HK-2 (cell line): ENCODE measurements around the gene ARHGAP4.
A peak's percentile ranks its signal among the peaks of the same experiment; 100 is the strongest.

Experiments
- DNase-seq: peaks from one replicate; pipeline ENCODE4 v3.0.0-alpha.2; 2018; ENCODE audit not compliant: unreplicated experiment

The ARHGAP4 gene

DNA sequence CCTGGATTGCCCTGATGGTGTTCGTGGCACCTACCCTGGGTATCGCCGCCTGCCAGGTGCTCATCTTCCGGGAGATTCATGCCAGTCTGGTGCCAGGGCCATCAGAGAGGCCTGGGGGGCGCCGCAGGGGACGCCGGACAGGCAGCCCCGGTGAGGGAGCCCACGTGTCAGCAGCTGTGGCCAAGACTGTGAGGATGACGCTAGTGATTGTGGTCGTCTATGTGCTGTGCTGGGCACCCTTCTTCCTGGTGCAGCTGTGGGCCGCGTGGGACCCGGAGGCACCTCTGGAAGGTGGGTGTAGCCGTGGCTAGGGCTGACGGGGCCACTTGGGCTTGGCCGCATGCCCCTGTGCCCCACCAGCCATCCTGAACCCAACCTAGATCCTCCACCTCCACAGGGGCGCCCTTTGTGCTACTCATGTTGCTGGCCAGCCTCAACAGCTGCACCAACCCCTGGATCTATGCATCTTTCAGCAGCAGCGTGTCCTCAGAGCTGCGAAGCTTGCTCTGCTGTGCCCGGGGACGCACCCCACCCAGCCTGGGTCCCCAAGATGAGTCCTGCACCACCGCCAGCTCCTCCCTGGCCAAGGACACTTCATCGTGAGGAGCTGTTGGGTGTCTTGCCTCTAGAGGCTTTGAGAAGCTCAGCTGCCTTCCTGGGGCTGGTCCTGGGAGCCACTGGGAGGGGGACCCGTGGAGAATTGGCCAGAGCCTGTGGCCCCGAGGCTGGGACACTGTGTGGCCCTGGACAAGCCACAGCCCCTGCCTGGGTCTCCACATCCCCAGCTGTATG is 19.7 kb downstream of the ARHGAP4 start:
- DNase-seq = no peak

DNA sequence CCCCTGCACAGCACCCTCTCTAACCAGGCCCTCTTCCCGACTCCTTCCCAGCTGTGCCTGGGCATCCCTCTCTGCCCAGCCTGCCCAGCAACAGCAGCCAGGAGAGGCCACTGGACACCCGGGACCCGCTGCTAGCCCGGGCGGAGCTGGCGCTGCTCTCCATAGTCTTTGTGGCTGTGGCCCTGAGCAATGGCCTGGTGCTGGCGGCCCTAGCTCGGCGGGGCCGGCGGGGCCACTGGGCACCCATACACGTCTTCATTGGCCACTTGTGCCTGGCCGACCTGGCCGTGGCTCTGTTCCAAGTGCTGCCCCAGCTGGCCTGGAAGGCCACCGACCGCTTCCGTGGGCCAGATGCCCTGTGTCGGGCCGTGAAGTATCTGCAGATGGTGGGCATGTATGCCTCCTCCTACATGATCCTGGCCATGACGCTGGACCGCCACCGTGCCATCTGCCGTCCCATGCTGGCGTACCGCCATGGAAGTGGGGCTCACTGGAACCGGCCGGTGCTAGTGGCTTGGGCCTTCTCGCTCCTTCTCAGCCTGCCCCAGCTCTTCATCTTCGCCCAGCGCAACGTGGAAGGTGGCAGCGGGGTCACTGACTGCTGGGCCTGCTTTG is 20.5 kb downstream of the ARHGAP4 start:
- no peak for DNase-seq

DNA sequence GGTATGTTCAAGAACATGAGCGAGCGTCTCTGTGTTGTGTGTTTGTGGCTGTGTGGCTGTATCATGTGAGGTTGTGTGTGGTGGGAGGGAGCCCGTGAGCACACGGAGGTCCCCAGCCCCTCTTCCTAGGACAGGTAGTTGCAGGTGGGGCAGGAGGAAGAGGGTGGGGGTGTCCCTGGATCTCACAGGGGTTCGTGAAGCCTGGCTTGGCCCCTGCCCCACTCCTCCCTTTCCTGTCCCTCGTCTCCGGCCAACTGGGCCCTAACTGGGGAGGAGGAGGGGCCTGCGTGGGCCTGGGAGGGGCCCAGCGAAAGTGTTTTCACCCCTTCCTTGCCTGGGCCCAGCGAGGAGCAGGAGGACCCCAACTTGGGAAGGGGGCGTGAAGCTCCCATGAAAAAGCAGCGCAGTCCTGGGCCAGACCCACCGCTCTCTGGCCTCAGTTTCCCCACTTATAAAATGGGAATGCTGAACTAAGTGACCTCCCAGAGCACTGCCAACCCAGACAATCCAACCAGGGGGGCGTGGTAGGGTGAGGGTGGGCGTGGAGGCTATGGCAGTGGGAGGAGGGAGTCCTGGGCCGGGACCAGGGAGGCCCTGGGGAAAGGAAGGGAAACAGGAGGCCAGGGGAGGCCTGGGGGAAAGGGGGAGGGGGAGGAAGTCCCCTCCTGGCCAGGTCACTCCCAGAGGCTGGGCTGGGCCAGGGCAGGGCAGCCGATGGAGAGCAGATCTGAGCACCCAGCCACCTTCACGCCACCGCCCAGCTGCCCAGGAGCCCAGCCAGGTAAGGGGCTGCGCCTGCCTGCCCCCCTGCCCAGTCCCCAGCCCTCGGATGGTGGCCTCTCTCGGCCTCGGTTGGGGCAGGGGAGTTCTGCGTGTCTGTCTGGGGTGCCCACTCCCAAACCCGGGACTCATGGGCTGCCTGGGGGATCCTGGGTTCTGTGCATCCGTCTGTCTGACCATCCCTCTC is 21.8 kb downstream of the ARHGAP4 start, which contains the start of gene AVPR2:
TSS of gene AVPR2 (plus strand) at position 683 of the 967 bp plus-strand sequence. CDS start 473 bp downstream, outside the sequence.
- DNase-seq = peak; percentile 53

DNA sequence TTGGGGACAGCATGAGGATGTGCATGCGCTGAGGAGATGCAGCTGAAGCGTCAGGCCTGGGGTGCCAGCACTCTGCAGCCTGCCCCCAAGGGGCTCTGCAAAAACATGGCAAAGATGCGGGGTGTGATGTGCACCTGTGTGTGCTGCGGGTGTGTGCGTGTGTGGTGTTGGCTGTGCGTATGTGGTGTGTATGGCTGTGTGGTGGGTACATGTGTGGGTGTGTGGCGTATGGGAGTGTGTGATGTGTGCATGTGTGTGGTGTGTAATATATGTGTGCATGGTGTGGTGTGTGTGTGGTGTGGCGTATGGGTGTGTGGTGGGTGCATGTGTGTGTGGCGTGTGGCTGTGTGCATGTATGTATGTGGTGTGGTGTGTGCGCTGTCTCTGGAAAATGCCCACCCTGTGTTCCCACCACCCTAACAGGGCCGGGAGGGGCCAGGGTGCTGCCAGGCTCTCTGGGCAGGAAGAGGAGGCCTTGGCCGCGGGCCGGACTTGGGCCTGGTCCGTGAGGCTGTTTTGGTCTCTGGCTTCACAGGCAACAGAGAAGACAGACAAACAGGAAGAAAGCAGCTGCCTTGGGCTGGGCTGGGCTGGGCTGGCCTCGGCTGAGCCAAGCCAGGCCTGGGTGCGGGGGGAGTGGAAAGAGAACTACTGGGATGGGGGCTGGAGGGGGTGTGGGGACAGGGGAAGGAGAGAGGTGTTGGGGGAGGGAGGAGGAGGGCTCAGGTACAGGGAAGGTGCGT is 22.7 kb downstream of the ARHGAP4 start:
- DNase-seq = no peak

DNA sequence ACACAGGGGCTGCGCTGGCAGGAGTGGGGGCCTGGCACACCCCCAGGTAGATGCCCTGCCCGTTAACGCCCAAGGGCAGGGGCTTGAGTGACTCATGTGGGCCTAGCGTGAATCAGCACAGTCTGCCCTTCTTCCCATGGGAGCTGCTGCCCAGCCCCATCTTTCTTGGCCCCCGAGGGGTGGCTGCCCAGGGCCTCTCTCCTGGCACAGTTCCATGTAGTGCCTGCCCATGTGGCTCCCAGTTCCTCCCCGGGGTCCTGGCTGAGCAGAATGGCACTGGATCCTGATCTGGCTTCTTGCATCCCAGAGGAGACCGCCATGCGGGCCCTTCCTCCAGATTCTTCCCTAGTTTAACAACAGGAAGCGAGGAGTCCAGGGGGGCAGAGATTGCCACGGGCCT is 23.7 kb downstream of the ARHGAP4 start:
- no peak for DNase-seq

DNA sequence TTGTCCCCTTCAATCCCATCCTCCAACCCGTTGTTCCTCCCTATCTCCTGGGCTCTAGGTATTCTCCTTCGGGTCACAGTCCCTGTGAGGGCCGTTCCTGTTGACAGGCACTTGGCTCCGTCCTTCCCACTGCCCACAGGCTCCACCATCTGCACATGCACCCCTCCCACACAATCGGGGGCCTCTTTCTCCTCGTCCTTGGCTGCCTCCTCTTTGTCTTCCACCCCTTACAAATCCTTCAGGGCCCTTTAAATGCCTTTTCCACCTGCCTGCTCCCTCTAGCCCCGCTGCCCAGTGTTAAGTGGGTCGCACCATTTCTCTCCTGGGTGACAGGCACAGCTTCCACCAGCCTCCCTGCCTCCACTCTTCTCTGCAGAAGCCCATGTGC is 24.3 kb downstream of the ARHGAP4 start:
- no peak for DNase-seq

DNA sequence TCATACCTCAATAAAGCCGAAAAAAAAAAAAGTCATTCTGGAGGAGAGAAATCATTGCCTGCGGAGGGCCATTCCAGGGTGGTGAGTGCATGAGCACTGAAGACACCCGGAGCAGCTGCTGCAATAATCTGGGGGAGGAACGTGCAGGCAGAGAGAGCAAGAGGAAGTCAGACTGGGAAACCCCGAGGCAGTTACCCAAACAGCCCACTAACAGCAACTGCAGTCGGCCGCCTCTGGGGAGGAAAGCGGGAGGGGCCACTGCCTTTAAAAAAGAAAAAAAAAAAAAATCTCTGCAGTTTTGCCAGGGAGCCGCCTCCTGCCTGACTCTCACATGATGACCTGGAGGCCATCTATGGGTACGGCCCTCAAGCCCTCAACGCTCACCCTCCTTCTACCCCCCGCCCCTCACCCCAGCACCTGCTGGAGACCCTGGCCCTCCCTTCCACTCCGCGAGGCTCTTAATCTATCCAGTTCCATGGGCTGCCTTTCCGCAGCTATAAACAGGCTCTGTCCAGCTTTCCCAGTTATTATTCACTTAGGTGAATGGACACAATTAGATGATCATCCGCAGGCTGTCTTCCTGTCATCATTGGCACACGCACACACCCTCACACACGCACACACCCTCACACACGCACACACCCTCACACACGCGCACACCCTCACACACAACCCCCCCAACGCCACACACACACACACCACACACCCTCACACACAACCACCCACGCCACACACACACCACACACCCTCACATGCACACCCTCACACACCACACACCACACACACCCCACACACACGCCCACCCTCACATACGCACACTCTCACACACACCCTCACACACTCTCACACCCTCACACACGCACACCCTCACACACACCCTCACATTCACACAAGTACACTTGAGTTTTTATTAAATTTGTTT is 25.0 kb downstream of the ARHGAP4 start:
- DNase-seq = peak; percentile 80

DNA sequence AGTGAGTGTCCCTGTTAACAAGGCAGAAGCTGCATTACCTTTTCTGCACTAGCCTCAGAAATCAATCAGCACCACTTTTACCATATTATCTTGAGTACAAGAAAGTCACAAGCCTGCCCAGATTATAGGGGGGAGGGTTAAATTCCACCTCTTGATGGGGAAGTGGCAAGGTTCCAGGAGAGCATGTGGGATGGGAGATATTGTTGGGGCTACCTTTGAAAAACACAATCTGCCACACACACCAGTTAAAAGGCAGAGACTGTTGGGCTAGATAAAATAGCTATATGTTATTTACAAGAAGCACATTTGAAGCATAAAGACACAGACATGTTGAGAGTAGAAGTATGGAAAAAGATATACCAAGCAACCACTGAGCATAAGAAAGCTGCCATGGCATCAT is 28.2 kb downstream of the ARHGAP4 start:
- no peak for DNase-seq

DNA sequence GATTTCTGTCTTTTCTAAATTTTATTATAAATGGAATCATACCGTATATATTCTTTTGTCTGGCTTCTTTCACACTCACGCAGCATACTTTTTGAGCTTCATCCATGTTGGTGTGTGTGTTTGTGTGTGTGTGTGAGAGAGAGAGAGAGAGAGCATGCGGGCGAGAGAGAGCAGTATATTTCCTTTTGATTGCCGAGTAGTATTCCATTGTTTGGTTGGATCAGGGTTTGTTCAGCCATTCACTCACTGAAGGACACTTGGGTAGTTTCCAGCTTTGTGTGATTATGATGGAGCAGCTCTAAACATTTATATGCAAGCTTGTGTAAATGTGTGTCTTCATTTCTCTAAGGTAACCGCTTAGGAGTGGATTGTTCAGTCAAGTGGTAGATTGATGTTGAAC is 36.9 kb downstream of the ARHGAP4 start:
- no peak for DNase-seq

DNA sequence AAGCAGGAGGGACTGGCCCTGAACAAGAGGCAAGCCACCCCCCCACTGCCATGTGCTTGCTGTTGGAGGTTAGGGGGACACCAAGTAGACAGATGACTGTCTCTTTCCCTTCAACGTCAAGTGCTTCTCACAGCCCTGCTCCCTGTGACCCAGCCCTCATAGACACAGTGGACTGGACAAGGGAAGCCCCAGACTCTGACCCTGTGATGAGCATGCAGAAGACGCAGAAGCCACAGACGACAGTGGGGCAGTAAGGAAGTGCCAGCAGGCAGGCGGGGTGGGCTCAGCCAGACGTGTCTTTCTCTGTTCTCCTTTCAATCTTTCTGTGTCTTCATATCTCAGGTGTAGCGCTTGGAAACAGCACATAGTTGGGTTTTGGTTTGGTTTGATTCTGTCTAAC is 37.7 kb downstream of the ARHGAP4 start:
- DNase-seq = no peak

DNA sequence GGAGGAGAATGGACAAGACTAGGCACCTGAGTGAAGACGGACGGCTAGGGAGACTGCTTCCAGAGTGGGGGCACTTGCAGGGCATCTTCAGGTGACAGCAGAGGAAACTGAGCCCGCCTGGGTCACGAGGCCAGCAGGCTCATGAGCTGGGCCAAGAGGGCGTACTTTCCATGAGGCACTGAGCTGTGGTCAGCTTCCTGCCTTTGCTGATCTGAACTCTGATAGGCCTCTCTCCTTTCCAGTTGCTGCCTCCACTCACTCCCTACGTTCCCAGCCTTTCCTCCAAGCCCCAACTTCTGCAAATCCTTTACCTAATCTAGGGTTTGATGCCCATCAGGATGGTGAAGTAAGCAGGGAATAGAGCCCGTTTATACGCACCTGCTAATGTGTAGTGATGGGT is 38.7 kb downstream of the ARHGAP4 start:
- no peak for DNase-seq

DNA sequence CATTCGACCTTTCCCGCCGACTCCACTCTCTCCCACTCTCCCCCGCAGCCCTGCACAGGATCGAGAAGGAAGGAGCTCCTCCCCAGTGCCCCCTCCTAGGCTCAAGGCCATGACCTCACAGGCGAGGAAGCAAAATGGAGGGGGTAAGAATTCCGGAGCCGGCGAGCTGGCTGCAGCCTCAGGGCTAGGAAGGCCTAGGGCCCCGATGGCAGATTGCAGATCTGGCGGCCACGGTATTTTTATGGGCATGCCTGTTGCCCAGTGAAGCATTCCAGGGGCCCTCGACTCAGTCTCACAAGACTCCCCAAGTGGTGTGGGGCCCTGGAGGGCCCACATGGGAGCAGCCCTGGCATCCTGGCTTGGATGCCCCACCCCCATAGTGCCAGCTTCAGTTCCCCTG is 39.1 kb downstream of the ARHGAP4 start:
- peak; percentile 78 for DNase-seq

DNA sequence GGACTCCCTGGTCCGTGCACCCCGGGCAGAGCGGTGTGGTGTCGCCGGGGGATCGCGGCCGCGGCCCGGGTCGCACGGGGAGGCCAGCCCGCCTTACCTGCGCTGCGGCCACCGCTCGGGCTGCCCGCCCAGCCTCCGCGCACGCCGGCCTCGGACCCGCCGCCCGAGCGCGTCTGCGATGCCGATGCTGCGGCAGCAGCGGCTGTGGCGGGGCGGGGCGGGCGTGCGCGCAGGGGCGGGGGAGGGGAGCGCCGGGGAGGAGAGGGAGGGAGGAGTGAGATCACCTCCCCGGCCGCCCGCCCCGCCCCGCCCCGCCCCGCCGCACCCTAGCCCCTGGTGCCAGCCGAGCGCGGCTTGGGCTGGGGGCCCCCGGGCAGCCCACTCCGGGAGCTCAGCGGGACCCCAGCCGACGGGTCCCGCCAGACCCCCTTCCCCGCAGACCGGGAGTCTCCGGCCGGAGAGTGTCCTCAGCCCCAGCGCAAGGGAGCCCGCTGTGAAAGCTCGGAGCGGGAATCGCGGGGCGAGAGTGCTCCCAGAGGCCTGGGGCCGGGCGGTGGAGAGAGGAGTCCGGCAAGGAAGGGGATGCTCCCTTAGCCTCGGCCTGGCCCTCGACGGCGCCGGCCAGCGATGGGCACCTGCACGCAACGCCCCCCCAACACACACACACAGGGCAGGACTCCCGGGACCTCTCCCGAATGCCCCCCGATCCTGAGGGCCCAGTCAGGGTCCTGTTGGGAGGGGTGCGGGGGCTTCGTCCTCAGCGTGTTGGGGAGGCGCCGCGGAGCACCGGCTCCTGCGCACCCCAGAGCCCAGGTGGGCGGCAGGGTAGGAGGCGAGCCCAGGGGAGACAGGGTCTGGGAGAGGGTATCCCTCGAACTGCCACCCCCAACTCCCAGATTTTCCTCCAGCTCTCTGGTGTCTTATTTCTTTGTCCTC is 39.8 kb downstream of the ARHGAP4 start, which contains the start of gene L1CAM:
TSS of gene L1CAM (minus strand) at position 206 of the 936 bp plus-strand sequence. CDS start 10,337 bp downstream, outside the sequence.
- peak; percentile 66 for DNase-seq

DNA sequence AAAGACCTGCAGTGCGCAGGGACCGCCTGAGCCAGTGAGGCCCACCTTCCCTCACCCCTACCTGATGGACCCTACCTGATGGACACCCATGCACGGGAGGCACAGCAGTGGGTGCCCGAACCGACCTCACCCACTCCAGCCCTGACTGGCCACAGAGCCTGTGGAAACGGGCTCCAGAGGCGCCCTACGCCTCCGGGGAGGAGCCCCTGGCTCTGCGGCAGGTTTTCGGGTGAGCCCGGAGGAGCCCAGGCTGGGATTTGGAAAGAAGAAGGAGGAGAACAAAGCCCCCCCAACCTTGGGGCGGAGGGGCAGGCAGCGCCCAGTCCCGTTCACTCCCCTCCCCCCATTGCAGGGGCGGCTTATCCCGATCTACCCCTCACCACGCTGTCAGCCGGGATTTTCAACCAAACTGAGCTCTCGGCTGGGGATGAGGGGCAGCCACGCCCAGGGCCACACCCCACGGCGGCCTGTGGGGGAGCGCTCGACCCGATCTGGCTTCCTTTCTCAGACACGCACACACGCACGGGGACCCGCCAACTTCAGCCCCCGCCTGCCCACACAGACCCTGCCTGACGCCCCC is 40.8 kb downstream of the ARHGAP4 start:
- DNase-seq = no peak

DNA sequence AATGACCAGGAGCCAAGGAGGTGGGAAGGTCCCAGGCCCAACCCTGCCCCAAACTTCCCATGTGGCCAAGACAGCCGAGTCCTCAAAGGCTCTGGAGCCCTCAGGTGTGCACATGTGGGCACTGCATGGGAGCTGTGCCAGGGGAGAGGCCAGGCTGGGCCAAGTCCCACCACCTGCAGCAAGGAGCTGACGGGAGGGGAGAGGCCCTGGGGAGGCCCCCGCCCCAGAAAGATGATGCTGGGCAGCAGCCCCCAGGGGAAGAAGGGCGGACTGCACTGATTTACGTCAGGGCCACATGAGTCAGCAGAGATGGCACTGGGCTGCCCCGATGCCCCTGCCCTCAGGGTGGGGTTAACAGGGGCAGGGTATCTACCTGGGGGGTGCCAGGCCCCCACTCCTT is 41.5 kb downstream of the ARHGAP4 start:
- DNase-seq = no peak

DNA sequence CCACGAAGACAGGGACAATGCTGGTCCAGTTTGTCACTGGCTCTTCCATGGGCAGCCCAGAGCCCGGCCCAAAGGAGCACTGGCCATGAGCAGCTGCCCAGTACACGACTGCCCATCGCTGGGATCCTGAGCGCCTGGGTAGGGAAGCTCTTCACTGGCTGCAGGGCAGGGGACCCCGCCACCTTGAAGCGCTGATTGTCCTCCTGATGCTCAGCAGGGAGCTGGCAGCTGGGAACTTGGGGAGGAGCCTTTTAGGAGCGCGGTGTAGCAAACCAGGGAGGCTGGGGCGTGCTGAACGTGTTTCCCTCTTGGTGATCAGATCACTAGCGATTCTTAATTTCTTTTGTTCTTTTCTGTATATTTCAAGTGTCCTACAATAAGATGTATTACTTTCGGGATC is 41.9 kb downstream of the ARHGAP4 start:
- DNase-seq = no peak

DNA sequence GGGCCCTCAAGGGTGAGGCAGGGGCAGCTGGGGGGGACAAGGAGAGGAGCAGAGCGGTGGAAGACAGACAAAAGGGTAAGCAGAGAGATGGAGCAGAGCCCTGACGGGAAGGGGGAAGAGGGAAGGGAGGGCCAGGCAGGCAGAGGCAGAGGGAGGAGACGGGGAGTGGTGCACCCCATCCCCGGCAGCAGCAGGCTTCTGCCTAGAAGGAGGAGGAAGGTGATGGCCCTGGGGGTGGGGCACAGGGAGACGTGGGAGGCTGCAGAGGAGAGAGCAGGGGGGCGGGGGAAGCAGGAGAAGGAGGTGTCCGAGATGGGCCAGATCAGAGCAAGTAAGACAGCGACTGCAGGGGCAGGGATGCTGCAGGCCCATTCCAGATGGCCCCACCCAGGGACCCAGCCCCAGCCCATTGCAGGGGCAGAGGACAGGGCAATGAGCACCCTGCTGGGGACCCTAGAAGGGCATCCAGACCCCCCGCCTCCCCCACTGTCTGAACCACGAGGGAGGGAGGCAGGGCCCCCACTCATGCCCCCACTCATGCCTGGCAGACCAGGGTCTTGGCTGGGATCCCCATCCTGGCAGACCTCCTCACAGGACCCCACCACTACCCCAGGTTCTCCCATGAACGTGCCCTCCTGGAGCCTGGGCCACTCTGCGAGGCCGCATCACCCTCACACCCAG is 42.8 kb downstream of the ARHGAP4 start:
- no peak for DNase-seq

DNA sequence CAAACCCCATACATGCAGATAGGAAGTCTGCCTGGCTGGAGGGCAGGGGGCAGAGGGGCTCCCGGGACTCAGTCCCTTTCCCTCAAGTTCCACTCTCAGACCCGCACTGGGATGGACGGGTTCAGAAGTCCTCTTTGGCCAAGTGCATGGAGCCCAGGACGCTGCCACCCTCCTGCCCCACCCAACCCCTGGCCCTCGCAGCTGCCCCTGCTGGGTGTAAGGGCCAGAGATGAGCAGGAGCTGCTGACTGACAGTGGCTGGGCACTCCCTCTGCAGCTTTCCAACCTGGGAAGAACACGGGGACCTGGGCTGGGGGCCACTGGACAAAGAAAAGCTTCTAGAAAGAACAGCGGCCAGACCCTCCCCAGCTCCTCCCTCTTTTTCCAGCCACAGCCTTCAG is 43.5 kb downstream of the ARHGAP4 start:
- no peak for DNase-seq
